GM19238 (cell line): ENCODE measurements around the gene BYSL.

ENCODE experiments used
- DNase-seq: peaks from one replicate; pipeline ENCODE4 v3.0.0; 2011; ENCODE audit warnings: low spot score; ENCODE audit not compliant: insufficient read length

The BYSL gene

GRCh38 chr6:41976794-41977484, 55.6 kb downstream of the BYSL start:
- no peak for DNase-seq
